NCI-H526 (cell line): ENCODE measurements around the gene SDHA.

Experiments used
- DNase-seq, 2 experiments: peaks; one replicate each; lab custom pipeline; 2025; lab: John Stamatoyannopoulos, UW

SDHA gene

GRCh38 chr5:217494-218456 lies at the start of gene SDHA, which contains the start of gene CCDC127:
Gene SDHA (plus strand): TSS chr5:218320. CDS start chr5:218356, 36 bp downstream.
Gene CCDC127 (minus strand): TSS chr5:218153. CDS start chr5:216849, 1,304 bp downstream.
- DNase-seq, result peak; percentile 79 to 98

GRCh38 chr5:169071-169727 lies 48.9 kb upstream of the SDHA start:
- no peak for DNase-seq

GRCh38 chr5:169728-170094 lies 48.4 kb upstream of the SDHA start:
- DNase-seq, result no peak

GRCh38 chr5:170971-171800 lies 46.9 kb upstream of the SDHA start:
- peak; percentile 83 to 93 for DNase-seq

GRCh38 chr5:171801-172331 lies 46.3 kb upstream of the SDHA start:
- DNase-seq, result no peak

- no peak for DNase-seq
Measured at GRCh38 chr5:172421-172820, 45.7 kb upstream of the SDHA start.

GRCh38 chr5:172841-173251 lies 45.3 kb upstream of the SDHA start:
- DNase-seq, result no peak

- DNase-seq, result no peak
Measured at GRCh38 chr5:173392-174290, 44.5 kb upstream of the SDHA start.

- DNase-seq, result no peak
Measured at GRCh38 chr5:174291-174600, 43.9 kb upstream of the SDHA start.

- DNase-seq, result no peak
Measured at GRCh38 chr5:174876-175465, 43.1 kb upstream of the SDHA start.

- DNase-seq, result no peak
Measured at GRCh38 chr5:176296-176823, 41.8 kb upstream of the SDHA start.

GRCh38 chr5:178110-178509 lies 40.0 kb upstream of the SDHA start:
- no peak for DNase-seq

DNA sequence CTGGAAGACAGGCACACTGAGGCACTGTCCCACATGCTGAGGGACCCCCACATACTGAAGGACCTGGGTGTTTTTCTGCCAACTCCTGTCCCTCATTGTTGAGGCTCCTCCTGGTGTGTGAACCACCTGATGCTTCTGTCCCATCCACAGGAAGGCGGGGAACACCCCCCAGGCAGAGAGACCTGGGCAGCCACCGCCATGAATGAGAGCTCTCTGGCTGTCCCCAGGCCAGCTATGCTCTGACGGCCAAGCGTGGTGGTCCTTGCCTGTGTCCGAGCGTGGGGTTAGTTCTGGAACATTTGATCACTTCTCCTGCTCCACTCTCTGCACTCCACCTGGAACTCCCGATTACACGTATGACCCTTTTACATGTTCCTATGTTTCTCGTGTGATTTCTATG lies 38.7 kb upstream of the SDHA start:
- DNase-seq, result no peak

DNA sequence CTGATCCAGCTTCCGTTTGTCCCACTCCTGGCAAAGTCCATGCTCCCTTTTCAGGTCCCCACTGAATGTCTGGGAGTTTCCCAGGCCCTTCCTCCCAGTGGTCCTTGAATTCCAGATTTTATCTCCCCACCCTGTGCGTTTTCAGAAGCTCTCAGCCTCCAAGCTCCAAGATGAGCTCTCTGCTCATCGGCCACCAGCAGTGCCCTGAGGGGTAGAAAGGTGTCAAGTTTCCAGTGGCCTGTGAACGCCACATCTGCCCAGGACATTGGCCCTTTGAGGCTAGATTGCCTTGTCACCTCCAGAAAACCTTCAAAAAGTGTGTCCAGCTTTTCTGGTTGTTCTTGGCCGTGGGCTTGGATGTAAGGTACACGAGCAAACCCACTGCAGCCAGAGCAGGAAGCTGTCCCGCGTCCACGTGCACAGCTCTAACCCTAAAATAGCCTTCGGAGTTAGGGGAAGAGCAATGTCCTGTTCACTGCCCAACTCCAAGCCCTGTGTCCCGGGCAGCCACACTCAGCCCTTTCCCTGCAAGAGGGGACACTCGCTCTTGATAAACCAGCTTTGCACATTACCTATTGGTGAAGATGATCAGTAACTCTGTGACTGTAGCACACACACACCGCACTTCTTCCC lies 37.7 kb upstream of the SDHA start:
- DNase-seq, result no peak

GRCh38 chr5:181160-181559 lies 37.0 kb upstream of the SDHA start:
- DNase-seq, result no peak

GRCh38 chr5:181566-181965 lies 36.6 kb upstream of the SDHA start:
- DNase-seq, result no peak

- DNase-seq, result no peak
Measured at GRCh38 chr5:182126-182525, 36.0 kb upstream of the SDHA start.

- DNase-seq, result no peak
Measured at GRCh38 chr5:184471-184870, 33.6 kb upstream of the SDHA start.

DNA sequence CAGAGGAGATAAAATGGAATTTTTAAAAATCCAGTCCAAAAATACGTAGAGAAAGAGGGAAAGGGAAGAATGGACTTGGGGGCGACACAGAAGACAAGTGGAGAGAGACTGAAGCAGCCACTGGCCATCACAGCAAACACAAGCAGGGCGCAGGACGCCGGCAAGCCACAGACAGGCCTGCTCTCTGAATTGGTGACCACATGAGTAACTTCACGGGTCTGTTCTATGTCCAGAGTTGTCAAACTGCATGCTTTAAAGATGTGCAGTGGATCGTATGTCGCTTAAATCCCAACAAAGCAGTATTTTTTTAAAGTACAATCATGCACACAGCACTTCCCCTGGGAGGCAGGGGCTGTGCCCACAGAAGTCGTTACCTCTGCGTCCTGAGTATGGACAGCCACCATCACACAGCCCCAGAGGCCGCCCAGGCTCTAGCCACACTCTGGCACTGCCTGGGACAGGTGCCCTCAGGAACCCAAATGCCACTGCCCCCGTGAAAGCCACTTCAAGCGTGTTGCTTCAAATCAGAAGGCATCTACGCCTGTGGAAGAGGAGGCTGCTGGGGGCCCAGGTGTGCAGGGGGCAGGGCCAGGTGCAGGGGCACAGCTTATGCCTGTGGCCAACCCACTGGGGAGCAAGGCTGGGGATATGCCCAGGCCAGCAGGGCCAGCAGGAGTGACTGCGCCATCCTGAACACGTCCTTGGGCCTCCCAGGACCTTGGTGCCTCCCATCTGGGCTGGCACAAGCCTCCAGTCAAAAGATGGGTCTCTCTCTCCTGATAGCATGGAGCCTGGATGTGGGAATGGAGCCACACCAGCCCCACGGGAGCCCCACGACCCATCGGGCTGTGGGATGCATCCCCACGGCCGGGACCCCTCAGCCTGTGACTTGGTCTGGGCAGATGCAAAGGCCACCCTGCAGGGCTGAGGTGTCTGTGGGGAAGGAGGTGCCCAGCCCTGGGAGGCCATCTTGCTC lies 32.7 kb upstream of the SDHA start:
- no peak for DNase-seq
